NCI-H446 (cell line): Measurements from ENCODE around the gene MIS12.

Experiments used
- DNase-seq, 2 experiments: peaks; one replicate each; lab custom pipeline; 2025; lab: John Stamatoyannopoulos, UW

Gene MIS12

GRCh38 chr17:5499476-5500231, 13.3 kb downstream of the MIS12 start:
- DNase-seq: no peak

DNA sequence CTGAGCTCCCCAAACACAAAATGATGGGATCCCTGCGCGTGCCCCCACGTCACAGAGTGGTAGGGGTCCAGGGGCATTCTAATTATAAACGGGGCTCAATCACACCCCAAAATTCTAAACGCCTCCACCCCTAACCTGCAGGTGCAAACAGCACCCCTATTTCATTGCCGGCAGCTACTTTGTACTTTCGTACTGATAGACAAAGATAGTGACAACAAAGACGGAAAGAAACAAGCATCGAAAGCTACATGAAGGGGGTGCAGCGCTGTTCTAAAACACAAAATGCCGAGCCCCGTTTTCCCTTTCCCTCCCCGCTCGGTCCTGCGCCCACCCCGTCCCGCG, 13.9 kb downstream of the MIS12 start:
- no peak for DNase-seq

GRCh38 chr17:5500589-5501391, 14.4 kb downstream of the MIS12 start:
- peak; percentile 65 to 93 for DNase-seq

GRCh38 chr17:5501685-5502084, 15.3 kb downstream of the MIS12 start:
- no peak for DNase-seq

DNA sequence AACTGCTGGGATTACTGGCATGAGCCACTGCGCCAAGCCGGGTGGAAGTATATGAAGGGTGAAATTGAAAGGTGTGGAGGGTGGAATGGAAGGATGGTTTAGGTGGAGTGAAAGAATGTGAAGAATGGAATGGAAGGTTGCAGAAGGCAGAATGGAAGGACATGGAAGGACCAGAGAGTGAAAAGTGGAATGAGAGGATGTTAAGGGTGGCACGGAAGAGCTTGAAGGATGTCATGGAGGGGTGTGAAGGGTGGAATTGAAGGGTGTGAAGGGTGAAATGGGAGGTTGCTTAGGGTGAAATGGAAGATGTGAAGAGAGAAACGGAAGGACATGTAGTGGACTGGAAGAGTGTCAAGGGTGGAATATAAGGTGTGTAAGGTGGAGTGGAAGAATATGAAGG, 16.2 kb downstream of the MIS12 start:
- DNase-seq: no peak

- DNase-seq: no peak
These were observed 19.9 kb downstream of the MIS12 start for GRCh38 chr17:5506307-5506706.

- no peak for DNase-seq
These were observed 22.4 kb downstream of the MIS12 start for GRCh38 chr17:5508810-5509209.

- no peak for DNase-seq
These were observed 23.1 kb downstream of the MIS12 start for GRCh38 chr17:5509482-5509881.

- DNase-seq: no peak
These were observed 24.4 kb downstream of the MIS12 start for GRCh38 chr17:5510771-5511170.

GRCh38 chr17:5511401-5512225, 25.2 kb downstream of the MIS12 start:
- no peak for DNase-seq

- no peak for DNase-seq
These were observed 27.3 kb downstream of the MIS12 start for GRCh38 chr17:5513628-5514027.

DNA sequence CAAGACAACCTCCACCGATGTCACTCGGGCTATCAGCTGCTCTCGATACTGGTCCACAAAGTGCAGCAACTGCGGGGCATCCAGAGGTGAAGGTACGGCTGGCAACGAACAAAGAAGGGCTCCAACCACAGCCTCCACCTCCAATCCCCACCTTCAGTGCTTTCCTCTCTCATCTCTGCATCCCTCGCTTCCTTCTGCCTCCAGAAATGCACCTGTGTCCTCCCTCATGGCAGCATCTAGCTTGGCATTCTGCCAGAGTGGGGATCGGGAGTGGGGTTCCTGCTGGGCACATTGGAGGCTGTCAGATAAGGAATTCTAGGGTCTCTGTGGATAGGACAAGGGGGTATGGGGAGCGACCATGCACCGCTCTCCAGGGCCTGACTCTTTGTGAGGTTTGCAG, 28.6 kb downstream of the MIS12 start:
- no peak for DNase-seq

DNA sequence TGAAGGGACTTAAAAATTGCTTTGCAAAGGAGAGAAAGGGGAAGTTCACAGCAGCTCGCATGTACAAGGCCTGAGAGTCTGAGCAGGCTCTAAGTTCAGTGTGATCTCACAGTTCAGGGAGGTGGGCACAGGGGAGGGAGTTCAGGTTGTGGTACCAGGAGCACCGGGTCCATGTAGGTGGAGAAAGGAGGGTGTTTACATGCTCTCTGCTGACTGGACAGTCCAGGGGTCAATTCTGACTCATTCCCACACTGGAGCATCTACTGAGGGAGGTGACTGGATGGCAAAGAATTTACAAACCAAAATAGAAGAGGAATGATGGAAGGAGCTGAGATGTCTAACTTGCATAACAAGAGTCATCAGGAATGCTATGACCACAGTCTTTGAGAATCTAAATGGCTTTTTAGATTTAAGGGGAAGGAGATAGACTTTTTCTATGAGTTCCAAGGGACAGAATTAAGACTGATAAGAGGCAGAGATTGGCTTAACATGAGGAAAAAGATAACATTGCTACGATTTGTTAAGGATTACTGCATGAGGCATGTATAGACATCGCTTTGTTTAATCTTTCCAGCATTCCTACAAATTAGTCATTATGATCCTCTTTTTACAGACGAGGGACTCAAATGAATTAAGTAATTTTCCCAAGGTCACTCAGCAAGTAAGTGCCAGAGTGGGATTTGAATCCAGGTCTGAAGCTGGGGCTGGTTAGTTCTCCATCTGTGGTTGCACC, 29.9 kb downstream of the MIS12 start:
- no peak for DNase-seq

DNA sequence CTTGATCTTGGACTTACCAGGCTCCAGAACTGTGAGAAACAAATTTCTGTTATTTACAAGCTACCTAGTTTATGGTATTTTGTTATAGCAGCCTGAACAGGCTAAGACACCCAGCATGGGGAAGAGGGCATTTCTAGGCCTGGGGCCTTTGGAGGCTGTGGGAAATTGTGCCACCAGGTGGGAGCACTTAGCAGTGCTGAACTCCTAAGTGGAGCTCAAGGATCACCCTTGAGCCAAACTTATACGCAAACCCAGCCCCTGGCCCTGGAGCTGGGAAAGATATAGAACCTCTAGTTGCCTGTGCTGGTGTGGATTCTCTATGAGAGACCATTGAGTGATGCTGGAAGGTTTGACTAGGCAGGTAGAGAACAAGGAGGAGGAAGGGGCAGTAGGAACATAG, 36.1 kb downstream of the MIS12 start:
- DNase-seq: no peak

- DNase-seq: no peak
These were observed 36.9 kb downstream of the MIS12 start for GRCh38 chr17:5523249-5523648.

DNA sequence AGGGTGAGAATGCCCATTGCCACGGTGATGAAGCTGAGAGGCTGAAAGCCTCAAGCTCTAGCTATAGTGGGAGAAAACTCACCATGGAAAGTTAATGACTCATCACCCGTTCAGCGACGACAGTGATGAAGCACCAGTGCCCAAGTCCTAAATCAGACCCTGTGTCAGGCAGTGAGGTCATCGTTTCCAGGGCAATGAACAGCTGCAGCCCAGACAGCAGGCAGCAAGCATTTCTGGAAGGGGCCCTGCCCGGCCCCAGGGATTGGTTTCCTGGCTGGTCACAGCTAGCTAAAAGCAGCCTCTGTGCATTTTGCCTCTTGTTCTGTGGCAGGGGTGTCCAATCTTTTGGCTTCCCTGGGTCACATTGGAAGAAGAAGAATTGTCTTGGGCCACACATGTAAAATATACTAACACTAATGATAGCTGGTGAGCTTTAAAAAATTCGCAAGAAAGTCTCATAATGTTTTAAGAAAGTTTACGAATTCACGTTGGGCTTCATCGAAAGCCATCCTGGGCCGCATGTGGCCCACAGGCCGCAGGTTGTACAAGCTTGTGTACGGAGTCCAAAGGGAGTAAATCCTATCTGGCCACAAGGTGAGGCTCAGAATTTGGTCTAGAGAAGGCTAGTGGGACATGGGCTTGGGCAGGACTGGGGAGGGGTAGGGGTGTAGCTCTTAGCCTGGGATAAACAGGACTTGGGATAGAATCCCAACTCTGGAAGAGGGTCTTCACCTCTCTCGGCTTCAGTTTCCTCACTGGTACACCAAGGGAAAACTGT, 40.6 kb downstream of the MIS12 start:
- DNase-seq: peak; percentile 6 to 57

DNA sequence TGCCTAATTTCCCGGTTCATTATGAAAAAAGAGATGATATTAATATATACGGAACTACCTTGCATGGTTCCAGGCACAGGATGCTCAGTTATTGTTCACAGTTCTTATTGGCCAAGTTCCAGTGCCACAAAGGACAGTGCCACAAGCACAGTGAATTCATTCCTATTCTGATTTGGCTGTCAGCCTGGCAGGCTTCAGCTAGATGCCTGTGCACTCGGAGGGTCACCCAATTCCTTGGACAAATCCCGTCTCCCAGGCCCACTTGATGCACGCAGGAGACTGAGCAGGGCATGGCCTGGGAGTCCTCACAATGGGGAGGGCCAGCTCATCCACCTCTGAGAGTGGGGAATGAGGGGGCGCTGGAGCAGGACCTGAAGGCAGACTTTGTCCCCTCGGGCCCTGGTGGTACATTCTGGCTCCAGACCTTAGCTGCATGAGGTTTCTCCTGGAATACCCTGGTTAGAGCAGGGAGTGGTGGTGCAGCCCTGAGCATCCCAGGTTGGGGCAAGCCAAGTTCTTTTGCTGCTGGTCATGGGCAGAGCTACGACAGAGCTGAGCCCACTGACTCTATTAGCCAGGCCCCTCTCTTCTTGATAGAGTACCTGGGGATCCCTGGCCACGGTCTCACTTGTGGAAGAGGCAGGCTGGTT, 41.4 kb downstream of the MIS12 start:
- DNase-seq: no peak

DNA sequence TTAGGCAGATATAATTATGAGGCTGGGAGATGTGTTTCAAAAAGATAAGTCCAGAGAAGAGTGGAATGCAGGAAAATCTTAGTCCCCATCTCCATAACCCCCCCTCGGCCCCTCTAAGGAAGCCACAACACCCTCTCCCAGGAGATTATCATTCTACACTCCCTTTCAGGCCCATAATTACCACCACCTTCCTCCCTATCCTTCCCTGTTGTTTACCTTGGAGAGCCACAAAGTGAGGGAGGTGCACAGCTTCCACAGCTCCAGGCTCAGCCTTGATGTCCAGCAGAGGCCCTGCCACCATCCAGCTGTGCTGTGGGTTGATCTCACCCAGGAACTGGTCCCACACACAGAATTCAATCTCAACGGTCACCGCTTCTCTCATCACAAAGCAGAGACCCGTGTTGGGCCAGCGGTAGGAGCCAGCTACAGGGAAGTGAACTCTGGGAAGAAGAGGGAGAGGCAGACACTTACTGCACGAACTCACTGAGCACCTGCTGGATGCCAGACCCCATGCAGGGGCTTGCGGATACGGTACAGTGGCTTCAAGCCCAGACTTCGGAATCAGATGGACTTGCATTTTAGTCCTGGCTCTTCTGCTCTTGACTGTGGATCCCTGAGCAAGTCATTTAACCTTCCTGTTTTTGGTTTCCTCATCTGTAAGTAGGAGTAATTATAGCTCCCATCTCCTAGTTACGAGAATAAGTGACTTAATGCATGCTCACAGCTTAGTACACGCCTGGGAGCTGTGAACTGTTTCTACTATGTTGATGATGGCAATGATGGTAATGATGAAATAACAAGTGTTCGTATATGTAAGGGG, 44.1 kb downstream of the MIS12 start:
- DNase-seq: no peak

- DNase-seq: no peak
These were observed 44.7 kb downstream of the MIS12 start for GRCh38 chr17:5531085-5531418.

DNA sequence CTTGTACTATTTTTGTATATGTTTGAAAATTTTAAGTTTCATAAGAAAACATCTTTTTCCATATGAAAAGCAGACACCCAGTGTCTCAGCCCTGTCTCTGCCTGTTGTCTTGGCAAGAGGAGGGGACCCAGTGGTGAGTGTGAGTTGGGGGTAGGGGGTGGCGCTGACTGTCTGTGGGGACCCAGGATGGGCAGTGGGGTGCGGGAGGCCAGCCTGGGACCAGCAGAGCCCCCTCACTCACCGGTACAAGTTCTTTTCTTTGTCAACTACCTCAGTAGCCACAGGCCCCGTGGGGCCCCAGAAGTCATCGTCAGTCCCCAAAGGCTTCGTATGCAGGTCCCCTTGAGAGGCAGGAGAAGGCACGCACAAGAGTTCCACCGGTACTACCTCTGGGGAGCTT, 46.2 kb downstream of the MIS12 start:
- DNase-seq: no peak
